ENCODE data around the gene ADAMTS15. TPM values are rescaled to one million over a fixed set of nuclear protein-coding genes. Genes with fewer than 3 reads are reported as not detected.
A peak's percentile ranks its signal among the peaks of the same experiment; 100 is the strongest.

ADAMTS15 gene
- total and polyA plus RNA-seq, 10 of the 15 experiments (the other 5 are each of a cell fraction or from before 2014, with no cell fraction given): not detected

DNA sequence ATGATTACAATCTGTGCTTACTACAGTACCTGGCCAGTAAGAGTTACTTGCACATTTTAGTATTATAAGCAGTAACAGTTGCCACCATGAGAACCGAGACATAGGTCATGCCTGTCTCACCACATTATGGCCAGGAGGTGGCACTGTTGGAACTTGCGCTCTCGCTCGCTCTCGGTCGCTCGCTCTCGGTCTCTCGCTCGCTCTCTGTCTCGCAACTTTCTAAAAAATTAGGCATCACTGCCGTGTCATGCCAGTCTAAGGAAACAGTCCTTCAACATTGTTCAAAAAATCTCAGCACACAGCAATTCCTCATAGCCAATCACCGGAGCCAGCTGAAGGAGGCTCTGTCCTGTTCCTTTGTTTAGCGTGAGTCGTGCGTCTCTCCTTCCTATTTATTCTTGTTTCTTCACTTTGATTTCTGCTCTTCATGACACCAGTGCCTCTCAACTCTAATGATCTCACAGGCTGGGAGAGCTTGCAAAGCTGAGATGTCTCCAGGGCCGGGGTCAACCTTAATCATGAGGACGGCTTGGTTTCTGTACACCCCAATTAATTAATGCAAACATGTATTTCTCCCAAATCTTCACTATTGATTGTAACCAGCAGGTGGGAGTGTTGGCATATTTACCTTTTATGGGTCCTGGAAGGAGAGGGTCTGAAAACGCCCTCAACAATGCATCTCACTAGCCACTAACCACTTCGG is 13.8 kb upstream of the ADAMTS15 start (continued):
- TF ChIP-seq, protein P1, sequence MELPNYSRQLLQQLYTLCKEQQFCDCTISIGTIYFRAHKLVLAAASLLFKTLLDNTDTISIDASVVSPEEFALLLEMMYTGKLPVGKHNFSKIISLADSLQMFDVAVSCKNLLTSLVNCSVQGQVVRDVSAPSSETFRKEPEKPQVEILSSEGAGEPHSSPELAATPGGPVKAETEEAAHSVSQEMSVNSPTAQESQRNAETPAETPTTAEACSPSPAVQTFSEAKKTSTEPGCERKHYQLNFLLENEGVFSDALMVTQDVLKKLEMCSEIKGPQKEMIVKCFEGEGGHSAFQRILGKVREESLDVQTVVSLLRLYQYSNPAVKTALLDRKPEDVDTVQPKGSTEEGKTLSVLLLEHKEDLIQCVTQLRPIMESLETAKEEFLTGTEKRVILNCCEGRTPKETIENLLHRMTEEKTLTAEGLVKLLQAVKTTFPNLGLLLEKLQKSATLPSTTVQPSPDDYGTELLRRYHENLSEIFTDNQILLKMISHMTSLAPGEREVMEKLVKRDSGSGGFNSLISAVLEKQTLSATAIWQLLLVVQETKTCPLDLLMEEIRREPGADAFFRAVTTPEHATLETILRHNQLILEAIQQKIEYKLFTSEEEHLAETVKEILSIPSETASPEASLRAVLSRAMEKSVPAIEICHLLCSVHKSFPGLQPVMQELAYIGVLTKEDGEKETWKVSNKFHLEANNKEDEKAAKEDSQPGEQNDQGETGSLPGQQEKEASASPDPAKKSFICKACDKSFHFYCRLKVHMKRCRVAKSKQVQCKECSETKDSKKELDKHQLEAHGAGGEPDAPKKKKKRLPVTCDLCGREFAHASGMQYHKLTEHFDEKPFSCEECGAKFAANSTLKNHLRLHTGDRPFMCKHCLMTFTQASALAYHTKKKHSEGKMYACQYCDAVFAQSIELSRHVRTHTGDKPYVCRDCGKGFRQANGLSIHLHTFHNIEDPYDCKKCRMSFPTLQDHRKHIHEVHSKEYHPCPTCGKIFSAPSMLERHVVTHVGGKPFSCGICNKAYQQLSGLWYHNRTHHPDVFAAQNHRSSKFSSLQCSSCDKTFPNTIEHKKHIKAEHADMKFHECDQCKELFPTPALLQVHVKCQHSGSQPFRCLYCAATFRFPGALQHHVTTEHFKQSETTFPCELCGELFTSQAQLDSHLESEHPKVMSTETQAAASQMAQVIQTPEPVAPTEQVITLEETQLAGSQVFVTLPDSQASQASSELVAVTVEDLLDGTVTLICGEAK (IDR thresholded peaks at IDR 0.05; ENCODE audit: borderline replicate concordance): no peak
- TF ChIP-seq KAT2A (conservative IDR thresholded peaks at IDR 0.05; ENCODE audit: control insufficient read depth, low read depth, low read length) (no peak), EP300 (IDR thresholded peaks at IDR 0.05; ENCODE audit: borderline replicate concordance in 1 of 2, control insufficient read depth in 1 of 2, low read depth in 2 of 2, low read length in 2 of 2) (no peak), RUNX3 (IDR thresholded peaks at IDR 0.05; ENCODE audit: low read length) (peak; percentile 13; the same call in 1 of the 2 replicates), FOXM1 (IDR thresholded peaks at IDR 0.05; ENCODE audit: low read depth, low read length) (peak; percentile 47; the same call in 1 of the 2 replicates), TAF1 (IDR thresholded peaks at IDR 0.05; ENCODE audit: borderline replicate concordance, low read depth, low read length) (no peak), POLR2AphosphoS2 (IDR thresholded peaks at IDR 0.05; ENCODE audit: low read depth, low read length) (no peak), ZZZ3 (IDR thresholded peaks at IDR 0.05; ENCODE audit: control insufficient read depth, insufficient read length, low read depth) (no peak), SREBF1 (IDR thresholded peaks at IDR 0.05; ENCODE audit: low read length) (no peak), ZSCAN29 (IDR thresholded peaks at IDR 0.05) (no peak), ESRRA (IDR thresholded peaks at IDR 0.05; ENCODE audit: low read length) (no peak), CBX3 (IDR thresholded peaks at IDR 0.05; ENCODE audit: borderline replicate concordance, low read depth) (no peak), MXI1 (IDR thresholded peaks at IDR 0.05; ENCODE audit: low read depth, low read length) (peak; percentile 26; the same call in 1 of the 2 replicates), ZNF274 (IDR thresholded peaks at IDR 0.05; ENCODE audit: insufficient read depth, insufficient read length) (no peak)
- TF ChIP-seq, protein P2, sequence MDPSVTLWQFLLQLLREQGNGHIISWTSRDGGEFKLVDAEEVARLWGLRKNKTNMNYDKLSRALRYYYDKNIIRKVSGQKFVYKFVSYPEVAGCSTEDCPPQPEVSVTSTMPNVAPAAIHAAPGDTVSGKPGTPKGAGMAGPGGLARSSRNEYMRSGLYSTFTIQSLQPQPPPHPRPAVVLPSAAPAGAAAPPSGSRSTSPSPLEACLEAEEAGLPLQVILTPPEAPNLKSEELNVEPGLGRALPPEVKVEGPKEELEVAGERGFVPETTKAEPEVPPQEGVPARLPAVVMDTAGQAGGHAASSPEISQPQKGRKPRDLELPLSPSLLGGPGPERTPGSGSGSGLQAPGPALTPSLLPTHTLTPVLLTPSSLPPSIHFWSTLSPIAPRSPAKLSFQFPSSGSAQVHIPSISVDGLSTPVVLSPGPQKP (IDR thresholded peaks at IDR 0.05; ENCODE audit: low read depth, low read length): no peak
- TF ChIP-seq, protein P3, sequence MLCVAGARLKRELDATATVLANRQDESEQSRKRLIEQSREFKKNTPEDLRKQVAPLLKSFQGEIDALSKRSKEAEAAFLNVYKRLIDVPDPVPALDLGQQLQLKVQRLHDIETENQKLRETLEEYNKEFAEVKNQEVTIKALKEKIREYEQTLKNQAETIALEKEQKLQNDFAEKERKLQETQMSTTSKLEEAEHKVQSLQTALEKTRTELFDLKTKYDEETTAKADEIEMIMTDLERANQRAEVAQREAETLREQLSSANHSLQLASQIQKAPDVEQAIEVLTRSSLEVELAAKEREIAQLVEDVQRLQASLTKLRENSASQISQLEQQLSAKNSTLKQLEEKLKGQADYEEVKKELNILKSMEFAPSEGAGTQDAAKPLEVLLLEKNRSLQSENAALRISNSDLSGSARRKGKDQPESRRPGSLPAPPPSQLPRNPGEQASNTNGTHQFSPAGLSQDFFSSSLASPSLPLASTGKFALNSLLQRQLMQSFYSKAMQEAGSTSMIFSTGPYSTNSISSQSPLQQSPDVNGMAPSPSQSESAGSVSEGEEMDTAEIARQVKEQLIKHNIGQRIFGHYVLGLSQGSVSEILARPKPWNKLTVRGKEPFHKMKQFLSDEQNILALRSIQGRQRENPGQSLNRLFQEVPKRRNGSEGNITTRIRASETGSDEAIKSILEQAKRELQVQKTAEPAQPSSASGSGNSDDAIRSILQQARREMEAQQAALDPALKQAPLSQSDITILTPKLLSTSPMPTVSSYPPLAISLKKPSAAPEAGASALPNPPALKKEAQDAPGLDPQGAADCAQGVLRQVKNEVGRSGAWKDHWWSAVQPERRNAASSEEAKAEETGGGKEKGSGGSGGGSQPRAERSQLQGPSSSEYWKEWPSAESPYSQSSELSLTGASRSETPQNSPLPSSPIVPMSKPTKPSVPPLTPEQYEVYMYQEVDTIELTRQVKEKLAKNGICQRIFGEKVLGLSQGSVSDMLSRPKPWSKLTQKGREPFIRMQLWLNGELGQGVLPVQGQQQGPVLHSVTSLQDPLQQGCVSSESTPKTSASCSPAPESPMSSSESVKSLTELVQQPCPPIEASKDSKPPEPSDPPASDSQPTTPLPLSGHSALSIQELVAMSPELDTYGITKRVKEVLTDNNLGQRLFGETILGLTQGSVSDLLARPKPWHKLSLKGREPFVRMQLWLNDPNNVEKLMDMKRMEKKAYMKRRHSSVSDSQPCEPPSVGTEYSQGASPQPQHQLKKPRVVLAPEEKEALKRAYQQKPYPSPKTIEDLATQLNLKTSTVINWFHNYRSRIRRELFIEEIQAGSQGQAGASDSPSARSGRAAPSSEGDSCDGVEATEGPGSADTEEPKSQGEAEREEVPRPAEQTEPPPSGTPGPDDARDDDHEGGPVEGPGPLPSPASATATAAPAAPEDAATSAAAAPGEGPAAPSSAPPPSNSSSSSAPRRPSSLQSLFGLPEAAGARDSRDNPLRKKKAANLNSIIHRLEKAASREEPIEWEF (IDR thresholded peaks at IDR 0.05; ENCODE audit: insufficient replicate concordance, low read depth, low read length): no peak
- TF ChIP-seq, protein P4, sequence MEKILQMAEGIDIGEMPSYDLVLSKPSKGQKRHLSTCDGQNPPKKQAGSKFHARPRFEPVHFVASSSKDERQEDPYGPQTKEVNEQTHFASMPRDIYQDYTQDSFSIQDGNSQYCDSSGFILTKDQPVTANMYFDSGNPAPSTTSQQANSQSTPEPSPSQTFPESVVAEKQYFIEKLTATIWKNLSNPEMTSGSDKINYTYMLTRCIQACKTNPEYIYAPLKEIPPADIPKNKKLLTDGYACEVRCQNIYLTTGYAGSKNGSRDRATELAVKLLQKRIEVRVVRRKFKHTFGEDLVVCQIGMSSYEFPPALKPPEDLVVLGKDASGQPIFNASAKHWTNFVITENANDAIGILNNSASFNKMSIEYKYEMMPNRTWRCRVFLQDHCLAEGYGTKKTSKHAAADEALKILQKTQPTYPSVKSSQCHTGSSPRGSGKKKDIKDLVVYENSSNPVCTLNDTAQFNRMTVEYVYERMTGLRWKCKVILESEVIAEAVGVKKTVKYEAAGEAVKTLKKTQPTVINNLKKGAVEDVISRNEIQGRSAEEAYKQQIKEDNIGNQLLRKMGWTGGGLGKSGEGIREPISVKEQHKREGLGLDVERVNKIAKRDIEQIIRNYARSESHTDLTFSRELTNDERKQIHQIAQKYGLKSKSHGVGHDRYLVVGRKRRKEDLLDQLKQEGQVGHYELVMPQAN (conservative IDR thresholded peaks at IDR 0.05): no peak
